ENCODE data around the gene AIMP1.

The AIMP1 gene

GRCh38 chr4:106294062-106294461, 22.3 kb upstream of the AIMP1 start:
- TF ChIP-seq CTCF (IDR thresholded peaks at IDR 0.05; ENCODE audit: low read depth, low read length), result no peak
- H3K27me3 ChIP-seq (ENCODE audit: insufficient read depth, low read depth, severe bottlenecking), result no peaks in the 10 kb centered on the region
- H3K9me3 ChIP-seq (ENCODE audit: severe bottlenecking), result no peaks in the 10 kb centered on the region
- H3K27ac ChIP-seq, result no peak overlapping the region
- peaks cover 28% of the 10 kb centered on the region for H3K36me3 ChIP-seq
- H3K4me3 ChIP-seq (ENCODE audit: low read depth, low read length), result no peak overlapping the region
- no peak for DNase-seq

DNA sequence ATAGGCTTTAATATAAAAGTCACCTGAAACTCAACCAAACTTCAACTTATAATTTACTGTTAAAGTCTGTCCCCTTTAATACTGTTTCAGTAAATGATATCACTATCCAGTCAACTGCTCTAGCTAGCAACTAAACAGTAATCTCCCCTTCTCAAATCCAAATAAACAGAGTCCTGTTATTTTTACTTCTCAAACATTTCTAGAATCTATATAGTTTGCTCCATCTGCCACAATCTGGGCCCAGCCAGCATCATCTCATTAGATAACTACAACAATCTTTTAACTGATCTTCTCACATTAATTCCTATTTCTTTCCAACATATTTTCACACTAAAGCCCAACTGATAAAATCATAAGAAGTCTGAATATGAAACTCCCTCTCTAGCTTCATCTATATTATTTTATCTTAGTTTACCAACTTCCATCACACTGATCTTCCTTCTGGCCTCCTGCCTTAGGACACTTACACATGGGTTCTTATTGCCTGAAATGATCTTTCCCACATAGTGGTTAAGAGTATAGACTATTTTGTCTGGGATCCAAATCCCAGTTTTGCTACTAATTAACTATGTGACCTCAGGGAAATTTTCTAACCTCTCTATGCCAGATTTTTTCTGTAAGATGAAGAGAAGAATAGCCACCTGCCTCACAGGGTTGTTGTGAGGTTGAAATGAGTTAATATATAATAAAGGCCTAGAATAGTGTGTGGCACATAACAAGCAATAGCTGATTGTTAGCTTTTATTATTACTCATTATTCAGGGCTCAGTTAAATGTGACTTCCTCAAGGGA, 18.9 kb upstream of the AIMP1 start:
- H3K9me3 ChIP-seq (ENCODE audit: severe bottlenecking), result no peaks in the 10 kb centered on the region
- H3K27ac ChIP-seq, result no peak overlapping the region
- TF ChIP-seq CTCF (IDR thresholded peaks at IDR 0.05; ENCODE audit: low read depth, low read length), result no peak
- H3K27me3 ChIP-seq (ENCODE audit: insufficient read depth, low read depth, severe bottlenecking), result no peaks in the 10 kb centered on the region
- peaks cover 18% of the 10 kb centered on the region for H3K36me3 ChIP-seq
- H3K4me3 ChIP-seq (ENCODE audit: low read depth, low read length), result no peak overlapping the region
- DNase-seq, result no peak

DNA sequence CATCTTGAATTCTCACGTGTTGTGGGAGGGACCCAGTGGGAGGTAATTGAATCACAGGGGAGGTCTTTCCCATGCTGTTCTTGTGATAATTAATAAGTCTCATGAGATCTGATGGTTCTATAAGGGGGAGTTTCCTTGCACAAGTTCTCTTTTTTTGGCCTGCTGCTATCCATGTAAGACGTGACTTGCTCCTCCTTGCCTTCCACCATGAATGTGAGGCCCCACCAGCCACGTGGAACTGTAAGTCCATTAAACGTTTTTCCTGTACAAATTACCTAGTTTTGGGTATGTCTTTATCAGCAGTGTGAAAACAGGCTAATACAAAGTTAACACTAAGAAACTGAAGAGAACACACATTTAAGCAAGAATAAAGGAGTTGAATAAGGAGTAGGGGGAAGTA, 16.4 kb upstream of the AIMP1 start:
- Histone ChIP-seq H3K36me3 (peaks cover 4% of the 10 kb centered on the region), H3K4me3 (ENCODE audit: low read depth, low read length) (no peak overlapping the region), H3K27me3 (ENCODE audit: insufficient read depth, low read depth, severe bottlenecking) (no peaks in the 10 kb centered on the region), H3K9me3 (ENCODE audit: severe bottlenecking) (no peaks in the 10 kb centered on the region), H3K27ac (no peak overlapping the region)
- DNase-seq, result no peak
- TF ChIP-seq CTCF (IDR thresholded peaks at IDR 0.05; ENCODE audit: low read depth, low read length), result no peak

DNA sequence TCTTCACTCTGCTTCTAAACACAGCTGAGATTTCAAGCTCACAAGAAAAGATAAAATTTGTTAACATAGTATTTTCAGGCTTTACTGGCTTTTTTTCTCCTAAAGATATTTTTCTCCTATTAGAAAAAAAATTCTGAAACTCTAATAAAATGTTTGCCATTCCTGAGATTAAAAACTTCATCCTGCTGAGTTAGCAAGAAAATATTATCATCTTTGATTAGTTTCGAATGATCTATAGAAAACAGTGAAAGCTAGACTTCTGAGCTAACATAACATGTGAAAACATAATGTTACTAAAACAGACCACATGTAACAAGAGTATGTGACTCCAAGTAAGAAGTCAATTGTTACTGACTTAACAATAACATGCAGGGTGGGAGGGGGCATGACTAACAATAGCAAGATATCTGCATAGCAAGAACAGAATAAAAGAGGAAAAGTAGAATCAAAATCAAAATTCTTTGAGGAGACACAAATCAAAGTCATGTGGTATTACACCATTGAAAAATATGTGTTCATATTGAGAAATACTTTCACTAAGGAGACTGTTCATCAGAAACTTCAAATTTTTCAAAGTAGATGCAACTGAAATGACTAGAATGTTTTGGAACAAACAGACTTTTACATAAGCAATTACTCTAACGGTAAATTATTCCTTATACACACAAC, 14.8 kb upstream of the AIMP1 start:
- no peak for DNase-seq
- H3K27me3 ChIP-seq (ENCODE audit: insufficient read depth, low read depth, severe bottlenecking), result no peaks in the 10 kb centered on the region
- H3K9me3 ChIP-seq (ENCODE audit: severe bottlenecking), result no peaks in the 10 kb centered on the region
- H3K27ac ChIP-seq, result no peak overlapping the region
- H3K36me3 ChIP-seq, result peaks cover 3% of the 10 kb centered on the region
- no peak overlapping the region for H3K4me3 ChIP-seq (ENCODE audit: low read depth, low read length)
- no peak for TF ChIP-seq CTCF (IDR thresholded peaks at IDR 0.05; ENCODE audit: low read depth, low read length)

DNA sequence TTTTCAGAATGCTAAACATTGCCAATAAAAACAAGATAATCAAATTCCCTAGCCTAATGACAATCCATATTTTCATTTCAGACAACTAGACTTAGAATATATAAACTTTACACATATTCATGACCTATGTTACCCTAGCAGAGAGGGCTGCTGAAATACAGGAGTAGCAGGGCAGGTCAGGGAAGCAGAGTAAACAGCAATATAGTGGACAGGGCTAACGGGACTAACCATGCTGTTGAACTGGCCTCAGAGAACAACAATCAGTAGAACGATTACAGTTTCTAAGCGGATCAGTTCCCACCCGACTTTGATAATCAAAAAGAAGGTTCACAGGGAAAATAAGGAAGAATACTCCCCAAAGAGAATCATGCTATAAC, 14.3 kb upstream of the AIMP1 start:
- H3K27me3 ChIP-seq (ENCODE audit: insufficient read depth, low read depth, severe bottlenecking), result no peaks in the 10 kb centered on the region
- peaks cover 8% of the 10 kb centered on the region for H3K36me3 ChIP-seq
- H3K27ac ChIP-seq, result no peak overlapping the region
- H3K4me3 ChIP-seq (ENCODE audit: low read depth, low read length), result no peak overlapping the region
- H3K9me3 ChIP-seq (ENCODE audit: severe bottlenecking), result no peaks in the 10 kb centered on the region
- no peak for DNase-seq
- no peak for TF ChIP-seq CTCF (IDR thresholded peaks at IDR 0.05; ENCODE audit: low read depth, low read length)

Measured in WERI-Rb-1 (cell line).